H1 (cell line): ENCODE results near the gene RHCG. TPM values are rescaled to one million over a fixed set of nuclear protein-coding genes. Genes with fewer than 3 reads are reported as not detected.

Experiments used
- CTCF ChIA-PET: fragments of 300-600 bp; sonication (Branson Sonifier 250); formaldehyde crosslinking; loops from one replicate; lab custom pipeline; 2021; ENCODE audit not compliant: partially characterized antibody; lab: Charles Lee
- POLR2A ChIA-PET: fragments of 300-600 bp; sonication (Branson Sonifier 250); formaldehyde crosslinking; loops from one replicate; lab custom pipeline; 2021; ENCODE audit warnings: inconsistent platforms; ENCODE audit not compliant: partially characterized antibody; lab: Charles Lee
- DNase-seq, 2 experiments: peaks; one replicate each; pipeline versions ENCODE4 v3.0.0 to v3.0.0-alpha.2; 2010 to 2022; ENCODE audit warnings: low spot score in 2 of 2, low read depth in 1 of 2, mixed read lengths in 1 of 2
- FAIRE-seq: peaks from 2 replicates; lab custom pipeline; 2011; peaks lifted over from hg19 to GRCh38; lab: Jason Lieb, UNC
- H2AFZ ChIP-seq: 2 replicates; pipeline ENCODE4 v1.8.1; 2012; ENCODE audit warnings: low read length, inconsistent platforms
- H2AK5ac ChIP-seq: 2 replicates; pipeline ENCODE4 v1.6.1; 2013; ENCODE audit warnings: low read depth, low read length
- H2BK120ac ChIP-seq: replicated peaks from 2 replicates; pipeline ENCODE3; 2013; ENCODE audit warnings: low read depth, low read length, inconsistent platforms
- H2BK12ac ChIP-seq: 2 replicates; pipeline ENCODE4 v1.6.1; 2013; ENCODE audit warnings: low read depth, low read length
- H2BK15ac ChIP-seq: 2 replicates; pipeline ENCODE4 v1.6.1; 2013; ENCODE audit warnings: low read length
- H2BK20ac ChIP-seq: 2 replicates; pipeline ENCODE4 v1.6.1; 2013; ENCODE audit warnings: low read length
- H2BK5ac ChIP-seq: 2 replicates; pipeline ENCODE4 v1.6.1; 2013; ENCODE audit warnings: low read depth, low read length
- H3K14ac ChIP-seq: 2 replicates; pipeline ENCODE4 v1.6.1; 2013; ENCODE audit warnings: inconsistent platforms; ENCODE audit not compliant: insufficient read length
- H3K18ac ChIP-seq: 2 replicates; pipeline ENCODE4 v1.6.1; 2013; ENCODE audit warnings: low read length; ENCODE audit errors: extremely low read depth
- H3K23ac ChIP-seq: 2 replicates; pipeline ENCODE4 v1.6.1; 2013; ENCODE audit warnings: inconsistent platforms; ENCODE audit not compliant: insufficient read length
- H3K23me2 ChIP-seq: 2 replicates; pipeline ENCODE4 v1.6.1; 2013; ENCODE audit warnings: low read depth, low read length
- H3K27ac ChIP-seq: 2 replicates; pipeline ENCODE4 v1.6.1; 2011; ENCODE audit warnings: low read depth, low read length, inconsistent platforms
- H3K27me3 ChIP-seq, 4 experiments: replicated peaks in 1 of 4; 1 replicate in 1 of 4; 2 replicates in 3 of 4; pipeline versions ENCODE4 v1.6.1 to v1.8.1; 2011 to 2013; ENCODE audit warnings: low read length in 3 of 4, mild to moderate bottlenecking in 3 of 4, inconsistent platforms in 2 of 4, mixed read lengths in 2 of 4, moderate library complexity in 1 of 4; ENCODE audit not compliant: control insufficient read depth in 3 of 4, insufficient read depth in 3 of 4; ENCODE audit errors: extremely low read depth in 1 of 4
- H3K36me3 ChIP-seq, 4 experiments: 2 replicates each; pipeline versions ENCODE4 v1.6.1 to v1.8.1; 2011 to 2013; ENCODE audit warnings: mild to moderate bottlenecking in 4 of 4, low read length in 3 of 4, moderate library complexity in 2 of 4, control low read depth in 1 of 4, inconsistent platforms in 1 of 4; ENCODE audit not compliant: insufficient read depth in 4 of 4, control insufficient read depth in 2 of 4
- H3K4ac ChIP-seq: replicated peaks from 2 replicates; pipeline ENCODE3; 2013; ENCODE audit warnings: low read length, low read depth, mixed read lengths, inconsistent platforms; ENCODE audit not compliant: insufficient read length
- H3K4me1 ChIP-seq, 4 experiments: replicated peaks in 1 of 4; 1 replicate in 1 of 4; 2 replicates in 3 of 4; pipeline versions ENCODE4 v1.6.1 to v1.8.1; 2011 to 2013; ENCODE audit warnings: low read length in 3 of 4, inconsistent platforms in 2 of 4, mixed read lengths in 1 of 4; ENCODE audit not compliant: insufficient read depth in 4 of 4, control insufficient read depth in 3 of 4
- H3K4me2 ChIP-seq, 2 experiments: 2 replicates each; pipeline versions ENCODE4 v1.6.1 to v1.8.1; 2011 to 2013; ENCODE audit warnings: low read depth in 2 of 2, low read length in 2 of 2, control low read depth in 1 of 2, inconsistent platforms in 1 of 2, mild to moderate bottlenecking in 1 of 2; ENCODE audit not compliant: insufficient read depth in 1 of 2
- H3K4me3 ChIP-seq, 4 experiments: fragments of 200-600, 300-600 bp in 1 of 4; sonication (generic), shearing (Covaris generic), sonication (Bioruptor Twin) in 1 of 4; 2 replicates each; pipeline versions ENCODE4 v1.5.1 to v1.8.1; 2011 to 2016; ENCODE audit warnings: low read length in 4 of 4, low read depth in 3 of 4, control low read depth in 2 of 4, inconsistent platforms in 2 of 4, mild to moderate bottlenecking in 2 of 4, mixed read lengths in 1 of 4, moderate library complexity in 1 of 4; ENCODE audit not compliant: insufficient read depth in 2 of 4; ENCODE audit errors: extremely low read depth in 1 of 4
- H3K56ac ChIP-seq: replicated peaks from 2 replicates; pipeline ENCODE3; 2013; ENCODE audit warnings: low read depth, mild to moderate bottlenecking, mixed read lengths, low read length, inconsistent platforms; ENCODE audit not compliant: insufficient read length
- H3K79me1 ChIP-seq: 2 replicates; pipeline ENCODE4 v1.6.1; 2013; ENCODE audit warnings: low read depth, low read length, control low read depth
- H3K79me2 ChIP-seq, 2 experiments: 2 replicates each; pipeline versions ENCODE4 v1.6.1 to v1.8.1; 2012 to 2013; ENCODE audit warnings: low read length in 2 of 2, mild to moderate bottlenecking in 2 of 2, inconsistent platforms in 1 of 2; ENCODE audit not compliant: insufficient read depth in 2 of 2, control insufficient read depth in 1 of 2
- H3K9ac ChIP-seq, 4 experiments: replicated peaks in 1 of 4; 1 replicate in 1 of 4; 2 replicates in 3 of 4; pipeline versions ENCODE4 v1.6.1 to v1.8.1; 2011 to 2013; ENCODE audit warnings: low read depth in 3 of 4, low read length in 3 of 4, control low read depth in 2 of 4, mild to moderate bottlenecking in 2 of 4, moderate library complexity in 2 of 4, inconsistent platforms in 1 of 4; ENCODE audit errors: extremely low read depth in 1 of 4
- H3K9me3 ChIP-seq, 2 experiments: 2 replicates each; pipeline versions ENCODE4 v1.6.1 to v1.8.1; 2012 to 2013; ENCODE audit warnings: mild to moderate bottlenecking in 2 of 2, moderate library complexity in 2 of 2, control low read depth in 1 of 2, inconsistent platforms in 1 of 2, low read depth in 1 of 2, low read length in 1 of 2, mixed read lengths in 1 of 2; ENCODE audit not compliant: insufficient read depth in 2 of 2
- H4K20me1 ChIP-seq, 2 experiments: replicated peaks in 1 of 2; 2 replicates each; pipeline versions ENCODE3 to v1.8.1; 2011 to 2013; ENCODE audit warnings: inconsistent platforms in 2 of 2, low read length in 2 of 2, mild to moderate bottlenecking in 1 of 2; ENCODE audit not compliant: insufficient read depth in 2 of 2, control insufficient read depth in 1 of 2
- H4K5ac ChIP-seq: 2 replicates; pipeline ENCODE4 v1.6.1; 2013; ENCODE audit warnings: low read length, low read depth, mixed read lengths, inconsistent platforms; ENCODE audit not compliant: insufficient read length
- H4K8ac ChIP-seq: 2 replicates; pipeline ENCODE4 v1.8.0; 2013; ENCODE audit warnings: mild to moderate bottlenecking, moderate library complexity, low read length, inconsistent platforms; ENCODE audit not compliant: insufficient read depth; ENCODE audit errors: extremely low read depth
- H4K91ac ChIP-seq: replicated peaks from 2 replicates; pipeline ENCODE3; 2013; ENCODE audit warnings: low read length, mixed read lengths, inconsistent platforms; ENCODE audit not compliant: insufficient read length
- ASH2L ChIP-seq: fragments of 200-600, 300-600 bp; sonication (generic); IDR thresholded peaks from one replicate; pipeline ENCODE4 v1.7.1; 2017; ENCODE audit warnings: low read length
- GABPA ChIP-seq: IDR thresholded peaks from 2 replicates; pipeline ENCODE4 v1.6.1; 2011; ENCODE audit warnings: mild to moderate bottlenecking, low read length, moderate library complexity, borderline replicate concordance; ENCODE audit not compliant: insufficient read depth
- MAFK ChIP-seq: IDR thresholded peaks from 2 replicates; pipeline ENCODE4 v1.6.1; 2012; ENCODE audit warnings: low read depth, mild to moderate bottlenecking, improper control_type of control experiment, low read length
- WGBS, 2 experiments: shearing (Covaris generic) in 1 of 2; methylation state at CpG; one replicate each; pipeline versions ENCODE4 v1.1.6 to v1.1.7; 2013 to 2015; ENCODE audit warnings: low lambda C conversion rate in 2 of 2, mixed read lengths in 2 of 2, inconsistent platforms in 1 of 2, low coverage in 1 of 2, missing lambda C conversion rate in 1 of 2; ENCODE audit not compliant: insufficient replicate concordance in 2 of 2, insufficient coverage in 1 of 2, insufficient read length in 1 of 2; ENCODE audit errors: extremely low coverage in 1 of 2, missing lambda C conversion rate in 1 of 2; 5-methylcytosine and 5-hydroxymethylcytosine counted together
- polyA plus RNA-seq, 7 experiments: library from polyadenylated mRNA; depleted of rRNA in 3 of 7; stranded (reverse) in 5 of 7; unstranded in 2 of 7; fragments of >200 nt in 5 of 7; fragments of 200-250 nt in 2 of 7; gene quantifications; 1 replicate in 5 of 7; 2 replicates in 1 of 7; 4 replicates in 1 of 7; pipeline versions ENCODE4 v1.2.1 to v1.2.3, GENCODE V29; 2011 to 2013; ENCODE audit warnings: missing spikeins in 2 of 7, mixed read lengths in 2 of 7
- total RNA-seq: library from RNA; stranded (reverse); fragmentation: NEBNext Ultra II Directional; extraction: Animal tissue kit (Norgen Biotek cat#: 25700); gene quantifications from 2 replicates; pipeline ENCODE4 v1.2.1, GENCODE V29; 2021

The RHCG gene
- total and polyA plus RNA-seq, 2 of the 8 experiments (the other 6 are each of a cell fraction or from before 2014, with no cell fraction given): 0.68 TPM; not detected in 1

GRCh38 chr15:89521605-89522004 is 25.2 kb upstream of the RHCG start:
- Histone ChIP-seq H3K9me3 (no peaks in the 10 kb centered on the region), H3K23ac (no peak overlapping the region), H2BK15ac (no peak overlapping the region), H2AFZ (no peak overlapping the region), H2BK5ac (no peak overlapping the region), H3K4me1 (no peaks in the 10 kb centered on the region), H3K4ac (no peak overlapping the region)
- no peak for FAIRE-seq
- CTCF ChIA-PET: interaction anchor here (0.7 to 2.1 kb wide), 6 partner anchors 15 to 162 kb away, joined by 3 to 5 read pairs (median 3); no protein-coding TSS in a partner anchor
- no peak for TF ChIP-seq ASH2L
- TF ChIP-seq MAFK: no peak
- no peak for TF ChIP-seq GABPA
- TF ChIP-seq, all 59 proteins: peak for 0
- H3K14ac ChIP-seq: no peak overlapping the region
- H2BK20ac ChIP-seq: no peak overlapping the region
- H4K8ac ChIP-seq: no peak overlapping the region
- 94% methylated on average over 1 of the region's 1 CpG; no CpG with 5 or more reads in 1 of the 2 experiments for WGBS, 2 experiments
- DNase-seq: no peak
- no peak overlapping the region for H4K91ac ChIP-seq
- no peak overlapping the region for H4K5ac ChIP-seq
- no peak overlapping the region for H3K4me3 ChIP-seq
- POLR2A ChIA-PET: interaction anchor here (1.0 to 1.2 kb wide), 2 partner anchors 9 to 77 kb away, joined by 3 read pairs; no protein-coding TSS in a partner anchor
- no peaks in the 10 kb centered on the region for H3K23me2 ChIP-seq
- H3K79me2 ChIP-seq: no peaks in the 10 kb centered on the region
- no peaks in the 10 kb centered on the region for H4K20me1 ChIP-seq
- H3K36me3 ChIP-seq: no peaks in the 10 kb centered on the region
- no peak overlapping the region for H3K4me2 ChIP-seq
- H2AK5ac ChIP-seq: no peak overlapping the region
- no peaks in the 10 kb centered on the region for H3K27me3 ChIP-seq
- H3K27ac ChIP-seq: no peak overlapping the region
- H2BK120ac ChIP-seq: no peak overlapping the region
- no peak overlapping the region for H3K56ac ChIP-seq
- H3K9ac ChIP-seq: no peak overlapping the region
- no peaks in the 10 kb centered on the region for H3K79me1 ChIP-seq
- H3K18ac ChIP-seq: no peak overlapping the region
- H2BK12ac ChIP-seq: no peak overlapping the region
